GM18505 (cell line): ENCODE measurements around the gene CYP11A1.

ENCODE experiments used
- ATAC-seq: cut with Tn5 transposase; IDR thresholded peaks from one replicate; pipeline ENCODE4 v1.9.1; 2021; ENCODE audit not compliant: unreplicated experiment
- POLR2A ChIP-seq: IDR thresholded peaks from 4 replicates; pipeline ENCODE4 v1.6.1; 2011; ENCODE audit warnings: borderline replicate concordance; ENCODE audit not compliant: insufficient read depth, insufficient read length; ENCODE audit errors: extremely low read depth

CYP11A1 gene

DNA sequence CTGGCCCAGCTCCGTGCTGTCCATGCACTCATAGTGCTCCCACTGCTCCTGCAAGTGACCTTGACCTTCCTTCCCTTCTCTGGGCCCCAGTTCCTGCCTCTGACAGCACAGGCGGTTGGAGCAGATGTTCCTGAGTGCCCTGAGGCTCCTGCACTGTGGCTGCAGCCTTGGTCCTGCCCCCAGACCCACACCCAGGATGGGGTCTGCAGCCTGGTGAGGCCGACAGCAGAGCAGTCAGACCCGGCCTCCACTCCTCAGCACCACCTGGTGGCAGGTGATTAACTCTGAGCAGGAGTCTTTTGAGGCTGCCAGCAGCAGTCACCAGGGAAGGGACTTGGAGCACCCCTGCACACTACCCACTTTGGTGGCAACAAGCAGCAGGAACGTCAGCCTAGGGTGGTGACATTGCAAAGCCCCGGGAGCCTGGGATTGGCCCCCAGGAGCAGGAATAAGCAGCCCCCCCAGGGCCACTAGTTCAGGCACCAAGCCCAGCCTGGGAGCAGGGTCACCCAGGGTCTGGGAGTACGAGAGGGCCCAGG lies 64.6 kb downstream of the CYP11A1 start:
- ATAC-seq: no peak
- no peak for TF ChIP-seq POLR2A

DNA sequence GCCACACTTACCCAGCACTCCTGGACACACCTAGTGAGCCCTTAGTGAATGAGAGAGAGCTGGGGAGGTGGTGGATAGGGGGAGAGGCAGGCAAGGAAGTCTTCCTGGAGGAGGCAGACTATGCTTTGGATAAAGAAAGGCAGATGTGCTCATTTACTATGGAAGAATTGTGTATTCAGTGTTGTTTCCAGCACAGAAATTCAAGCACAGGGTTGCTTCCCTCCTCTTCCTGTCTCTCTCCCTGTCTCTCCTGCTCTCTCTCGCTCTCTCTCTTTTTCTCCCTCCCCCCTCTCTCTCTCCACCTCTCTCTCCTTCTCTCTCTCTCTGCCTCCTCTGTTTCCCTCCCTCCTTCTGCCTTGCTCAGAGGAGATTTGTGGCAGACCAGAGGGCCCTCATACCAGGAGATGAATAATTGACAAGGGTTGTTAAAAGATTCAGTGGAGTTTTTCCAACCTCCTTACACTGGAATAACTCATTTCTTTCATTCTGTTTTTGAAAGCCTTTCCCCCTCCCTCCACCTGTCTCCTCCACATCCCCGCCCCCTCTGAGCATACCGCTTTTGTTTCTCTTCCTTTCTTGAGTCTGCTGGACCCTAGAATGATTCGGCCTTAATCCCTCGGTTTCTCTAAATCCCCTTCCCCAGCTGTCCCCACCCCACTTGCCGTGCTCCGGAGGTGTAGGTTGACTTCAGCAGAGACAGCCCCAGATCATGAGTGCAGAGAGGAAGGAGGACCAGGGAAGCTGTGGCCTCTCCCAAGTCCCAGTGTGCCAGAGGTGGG lies 65.7 kb downstream of the CYP11A1 start:
- no peak for ATAC-seq
- TF ChIP-seq POLR2A: no peak

DNA sequence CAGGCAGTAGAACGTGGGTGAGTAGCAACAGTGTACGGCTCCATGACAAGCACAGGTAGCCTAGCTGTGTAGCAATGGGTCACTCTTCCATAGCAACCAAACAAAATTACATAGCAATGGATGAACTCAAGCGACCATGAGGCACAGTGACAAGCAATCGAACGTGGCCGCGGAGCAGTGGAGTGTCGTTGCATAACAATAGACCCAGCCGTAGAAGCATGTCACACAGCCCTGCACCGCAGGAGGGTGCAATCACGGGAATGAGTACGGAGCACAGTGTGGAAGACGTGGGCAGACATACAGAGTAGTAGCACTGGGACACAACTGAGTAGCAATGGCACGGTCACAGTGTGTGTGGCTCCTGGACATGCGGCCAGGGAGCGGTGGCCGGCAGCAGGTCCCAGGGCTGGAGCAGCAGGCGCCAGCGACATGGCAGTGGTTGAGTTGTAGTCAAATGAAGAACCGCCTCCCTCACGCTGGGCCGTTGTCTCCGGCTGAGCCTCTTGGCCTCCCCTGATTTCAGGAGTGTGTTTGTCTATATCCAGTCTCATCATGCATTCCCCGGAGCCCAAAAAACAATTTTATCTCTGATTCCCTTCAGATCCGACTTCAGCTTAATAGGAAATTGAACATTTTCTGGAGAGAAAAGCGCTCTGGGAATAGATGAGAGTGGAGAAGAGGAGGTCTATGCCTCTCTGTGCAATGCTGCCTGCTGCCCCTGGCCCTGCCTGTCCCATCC lies 67.2 kb downstream of the CYP11A1 start:
- ATAC-seq: no peak
- TF ChIP-seq POLR2A: no peak

DNA sequence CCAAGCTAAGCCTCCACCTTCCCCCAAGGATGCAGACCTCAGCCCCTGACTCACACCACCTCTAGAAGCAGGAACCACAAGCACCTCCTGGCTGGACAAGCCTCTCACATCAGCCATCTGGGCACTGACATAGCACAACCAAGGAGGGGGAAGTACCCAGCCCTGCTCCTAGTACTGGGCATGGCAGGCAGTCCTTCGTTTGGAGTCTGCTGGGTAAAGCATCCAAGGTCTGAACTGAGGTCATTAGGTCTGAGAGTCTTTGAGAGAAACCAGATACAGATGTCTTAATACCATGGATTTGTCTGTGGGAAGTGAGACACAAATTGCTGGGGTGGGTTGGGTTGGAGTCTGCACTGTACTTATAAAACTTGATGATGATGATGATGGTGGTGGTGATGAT lies 69.6 kb downstream of the CYP11A1 start:
- no peak for TF ChIP-seq POLR2A

DNA sequence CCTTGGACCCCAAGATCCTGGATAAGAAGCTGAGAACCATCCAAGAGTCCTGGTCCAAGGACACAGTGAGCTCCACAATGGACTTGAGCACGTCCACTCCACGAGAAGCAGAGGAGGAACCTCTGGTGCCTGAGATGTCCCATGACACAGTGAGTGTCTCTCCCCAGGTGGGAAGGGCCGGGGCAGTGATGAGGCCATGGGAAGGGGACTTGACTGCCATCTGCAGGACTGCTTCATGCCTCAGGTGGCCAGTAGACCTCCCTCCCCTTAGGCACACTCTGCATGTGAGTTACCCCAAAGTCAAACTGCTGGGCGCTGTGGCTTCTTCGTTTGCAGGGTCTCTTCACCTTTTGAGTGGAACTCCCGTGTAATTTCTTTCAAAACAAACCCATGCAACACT lies 71.6 kb downstream of the CYP11A1 start:
- no peak for TF ChIP-seq POLR2A
- ATAC-seq: no peak

More for the DNA sequence above, 69.6 kb downstream of the CYP11A1 start:
- no peak for ATAC-seq

DNA sequence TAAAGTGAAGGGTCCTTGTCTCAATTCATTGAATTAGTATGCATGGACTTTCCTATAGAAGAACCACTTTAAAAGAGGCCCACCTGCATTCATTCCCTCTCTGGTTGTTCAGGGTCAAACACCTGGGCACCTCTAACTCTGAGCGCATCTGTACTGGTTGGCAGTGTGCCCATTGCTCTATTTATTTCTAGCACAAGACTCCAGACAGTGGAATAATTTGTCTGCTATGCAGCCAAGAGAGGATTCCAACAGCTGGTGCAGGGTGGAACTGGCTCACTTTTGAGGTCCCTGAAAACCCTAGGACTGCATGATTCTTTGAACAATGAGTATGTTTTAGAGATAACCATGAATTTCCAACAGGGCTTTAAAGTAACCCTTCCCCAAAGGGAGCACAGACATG lies 73.4 kb downstream of the CYP11A1 start:
- ATAC-seq: no peak
- no peak for TF ChIP-seq POLR2A

DNA sequence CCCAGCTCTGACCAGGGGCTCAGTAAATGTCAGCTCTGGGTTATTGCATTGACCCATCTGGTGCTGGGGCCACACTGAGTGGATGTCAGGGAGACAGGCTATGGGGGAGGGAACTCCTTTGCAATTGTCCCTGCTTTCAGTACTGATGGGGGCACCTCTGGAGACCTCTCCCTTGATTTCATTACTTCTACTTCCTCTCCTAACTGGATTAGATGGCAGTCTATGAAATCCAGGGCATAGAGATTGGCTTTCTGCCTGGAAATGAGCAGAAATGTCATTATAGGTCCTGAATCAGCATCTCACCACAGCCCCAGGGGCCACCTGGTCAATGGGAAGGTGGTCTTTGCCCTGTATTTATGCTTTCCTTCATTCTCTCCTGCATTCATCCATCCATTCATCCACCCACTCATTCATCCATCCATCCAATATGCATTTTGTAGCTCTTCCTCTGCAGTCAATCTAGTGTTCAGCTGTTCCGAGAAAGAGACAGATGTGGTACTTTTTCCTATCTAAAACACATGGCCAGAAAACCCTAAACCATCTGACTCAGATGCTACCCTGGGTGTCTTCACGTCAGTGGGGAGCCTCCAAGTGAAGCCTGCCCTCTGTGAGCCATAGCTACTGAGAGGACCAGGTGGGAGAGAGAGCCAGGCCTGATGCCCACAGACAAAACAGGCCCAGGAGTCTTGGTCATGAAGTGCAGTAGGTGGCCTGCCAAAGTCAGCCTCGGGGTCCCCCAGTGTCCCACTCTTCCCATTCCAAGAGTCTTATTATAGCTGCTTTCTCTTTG lies 74.2 kb downstream of the CYP11A1 start:
- no peak for ATAC-seq
- TF ChIP-seq POLR2A: no peak

DNA sequence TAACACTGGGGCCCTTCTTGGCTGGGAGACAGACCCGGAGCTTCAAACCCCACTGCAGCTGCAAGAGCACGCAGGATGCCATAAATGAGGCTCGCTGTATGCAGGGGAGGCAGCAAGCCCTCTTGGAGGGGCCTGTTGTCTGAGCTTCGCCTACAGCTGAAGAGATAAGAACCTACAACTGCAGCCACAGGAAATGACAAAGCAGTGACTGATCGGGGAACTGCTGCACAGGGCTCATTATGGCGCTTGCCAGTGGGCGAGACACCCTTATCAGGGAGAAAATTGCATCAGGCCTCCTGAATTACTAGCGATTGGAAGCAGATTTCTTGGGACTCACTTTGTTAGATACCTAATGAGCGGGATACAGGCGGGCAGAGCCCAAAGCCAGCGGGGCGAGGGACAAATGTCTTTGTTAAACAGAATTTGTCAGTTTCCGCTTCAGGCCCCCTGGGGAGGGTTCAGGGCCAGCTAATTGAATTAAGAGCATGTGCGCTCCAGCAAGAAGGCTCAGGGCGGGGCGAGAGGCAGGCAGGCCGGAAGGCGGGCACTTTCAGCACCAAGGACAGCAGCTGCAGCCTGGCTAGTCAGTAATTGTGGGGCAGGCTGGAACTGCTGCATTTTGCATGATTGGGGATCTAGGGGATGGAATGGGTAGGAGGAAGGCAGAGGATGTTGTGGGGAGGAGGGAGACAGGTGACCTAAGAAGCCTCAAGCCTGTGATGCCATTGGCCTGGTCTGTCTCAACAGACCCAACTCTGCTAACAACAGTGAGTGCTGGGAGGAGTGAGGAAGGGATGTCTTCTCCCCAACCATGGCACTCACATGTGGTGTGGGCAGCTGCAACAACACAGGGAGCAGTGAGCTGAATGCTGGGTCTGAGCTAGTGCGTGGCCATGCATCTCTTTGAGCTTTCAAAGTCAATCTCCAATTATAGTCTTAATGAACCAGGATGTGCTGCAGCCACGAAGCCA lies 76.1 kb downstream of the CYP11A1 start:
- ATAC-seq: no peak
- no peak for TF ChIP-seq POLR2A

DNA sequence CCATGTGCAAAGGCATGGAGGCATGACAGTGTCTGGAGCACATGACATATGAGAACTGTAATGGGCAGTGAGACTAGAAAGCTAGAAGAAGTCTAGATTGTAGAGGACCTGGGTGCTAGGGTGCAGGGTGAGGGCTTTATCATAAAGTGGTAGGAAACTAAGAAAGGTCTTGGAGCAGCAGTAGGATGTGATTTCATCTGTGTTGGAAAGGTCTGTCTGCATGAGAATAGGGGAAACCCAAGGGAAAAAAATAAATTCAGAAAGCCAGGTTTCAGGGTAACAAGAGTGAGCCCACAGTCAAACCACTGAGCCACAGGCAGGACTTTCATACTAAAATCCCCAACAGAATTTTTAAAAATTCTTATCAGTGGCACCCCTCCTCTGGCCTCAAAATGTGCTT lies 76.8 kb downstream of the CYP11A1 start:
- TF ChIP-seq POLR2A: no peak
- no peak for ATAC-seq

DNA sequence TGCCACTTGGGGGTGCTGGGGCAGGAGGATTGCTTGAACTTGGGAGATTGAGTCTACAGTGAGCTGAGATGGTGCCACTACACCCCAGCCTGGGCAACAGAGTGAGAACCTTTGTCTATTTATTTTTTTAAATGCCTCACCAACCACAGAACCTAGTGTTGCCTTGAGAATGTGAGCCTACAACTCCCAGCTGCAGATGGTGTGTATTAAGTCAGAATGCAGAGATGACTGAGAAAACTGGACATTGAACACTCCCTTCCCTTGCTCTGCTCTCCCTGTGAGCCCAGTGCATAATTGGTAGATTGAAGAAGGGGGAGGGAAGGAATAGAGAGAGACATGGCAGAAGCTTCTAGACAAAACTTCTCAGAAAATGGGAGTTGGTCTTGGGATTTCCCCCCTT lies 77.8 kb downstream of the CYP11A1 start:
- no peak for TF ChIP-seq POLR2A
- no peak for ATAC-seq
